HepG2 (cell line): ENCODE measurements around the gene JAK2. TPM values are rescaled to one million over a fixed set of nuclear protein-coding genes. Genes with fewer than 3 reads are reported as not detected.

ENCODE experiments used
- ATF3 ChIP-seq: sonication (generic); formaldehyde crosslinking; IDR thresholded peaks from 2 replicates; pipeline ENCODE4 v1.4.0; 2020; ENCODE audit warnings: missing genetic modification reagents
- KLF6 ChIP-seq: IDR thresholded peaks from 2 replicates; pipeline ENCODE4 v1.8.0; 2016; ENCODE audit warnings: missing biosample characterization, missing genetic modification reagents
- KMT2B ChIP-seq: IDR thresholded peaks from 2 replicates; pipeline ENCODE4 v1.6.1; 2016; ENCODE audit warnings: missing genetic modification reagents, missing compliant biosample characterization
- PBX2 ChIP-seq: IDR thresholded peaks from 2 replicates; pipeline ENCODE4 v1.6.1; 2016; ENCODE audit warnings: control low read depth
- PITX1 ChIP-seq: sonication (generic); formaldehyde crosslinking; IDR thresholded peaks from 2 replicates; pipeline ENCODE4 v1.5.1; 2020; ENCODE audit warnings: mild to moderate bottlenecking, missing genetic modification reagents
- POLR2AphosphoS2 ChIP-seq: IDR thresholded peaks from 2 replicates; pipeline ENCODE4 v1.6.1; 2011; ENCODE audit warnings: low read depth, low read length, improper control_type of control experiment
- RAD51 ChIP-seq: fragments of 450-650 bp; IDR thresholded peaks from 2 replicates; pipeline ENCODE4 v1.6.1; 2016; ENCODE audit warnings: borderline replicate concordance
- ZKSCAN5 ChIP-seq: sonication (generic); formaldehyde crosslinking; IDR thresholded peaks from 2 replicates; pipeline ENCODE4 v1.5.1; 2020; ENCODE audit warnings: mild to moderate bottlenecking, missing genetic modification reagents
- ZMYM4 ChIP-seq: sonication (generic); formaldehyde crosslinking; IDR thresholded peaks from 2 replicates; pipeline ENCODE4 v1.8.1; 2023; ENCODE audit warnings: mild to moderate bottlenecking, missing genetic modification reagents
- ZNF296 ChIP-seq: sonication (generic); formaldehyde crosslinking; conservative IDR thresholded peaks from 2 replicates; pipeline ENCODE4 v1.5.0; 2020; ENCODE audit warnings: mild to moderate bottlenecking, missing genetic modification reagents
- ZZZ3 ChIP-seq: sonication (generic); formaldehyde crosslinking; IDR thresholded peaks from 2 replicates; pipeline ENCODE4 v1.4.0; 2020; ENCODE audit warnings: missing genetic modification reagents, mild to moderate bottlenecking, borderline replicate concordance
- polyA plus RNA-seq, 8 experiments: library from polyadenylated mRNA; depleted of rRNA in 3 of 8; stranded (reverse) in 7 of 8; unstranded in 1 of 8; fragments of >200 nt; fragmentation: Illumina TruSeq in 4 of 8; extraction: Trizol in 4 of 8; gene quantifications; 2 replicates each; pipeline versions ENCODE4 v1.2.1 to v1.2.3, GENCODE V29; 2011 to 2016; ENCODE audit warnings: low read depth in 4 of 8, missing spikeins in 1 of 8, mixed read lengths in 1 of 8; ENCODE audit not compliant: insufficient read depth in 1 of 8
- total RNA-seq, 5 experiments: library from RNA; depleted of rRNA; stranded (reverse); fragments of >200 nt; fragmentation: Illumina TruSeq; extraction: Trizol; gene quantifications; 2 replicates each; pipeline ENCODE4 v1.2.3, GENCODE V29; 2016; ENCODE audit warnings: low read depth in 1 of 5
- TF ChIP-seq, protein P1 (sequence below): sonication (generic); formaldehyde crosslinking; IDR thresholded peaks from 2 replicates; pipeline ENCODE4 v1.4.0; 2020; ENCODE audit warnings: missing genetic modification reagents

The JAK2 gene
- total and polyA plus RNA-seq, 2 of the 13 experiments (the other 11 are each of a cell fraction or from before 2014, with no cell fraction given) = 1.1 to 4.1 TPM

DNA sequence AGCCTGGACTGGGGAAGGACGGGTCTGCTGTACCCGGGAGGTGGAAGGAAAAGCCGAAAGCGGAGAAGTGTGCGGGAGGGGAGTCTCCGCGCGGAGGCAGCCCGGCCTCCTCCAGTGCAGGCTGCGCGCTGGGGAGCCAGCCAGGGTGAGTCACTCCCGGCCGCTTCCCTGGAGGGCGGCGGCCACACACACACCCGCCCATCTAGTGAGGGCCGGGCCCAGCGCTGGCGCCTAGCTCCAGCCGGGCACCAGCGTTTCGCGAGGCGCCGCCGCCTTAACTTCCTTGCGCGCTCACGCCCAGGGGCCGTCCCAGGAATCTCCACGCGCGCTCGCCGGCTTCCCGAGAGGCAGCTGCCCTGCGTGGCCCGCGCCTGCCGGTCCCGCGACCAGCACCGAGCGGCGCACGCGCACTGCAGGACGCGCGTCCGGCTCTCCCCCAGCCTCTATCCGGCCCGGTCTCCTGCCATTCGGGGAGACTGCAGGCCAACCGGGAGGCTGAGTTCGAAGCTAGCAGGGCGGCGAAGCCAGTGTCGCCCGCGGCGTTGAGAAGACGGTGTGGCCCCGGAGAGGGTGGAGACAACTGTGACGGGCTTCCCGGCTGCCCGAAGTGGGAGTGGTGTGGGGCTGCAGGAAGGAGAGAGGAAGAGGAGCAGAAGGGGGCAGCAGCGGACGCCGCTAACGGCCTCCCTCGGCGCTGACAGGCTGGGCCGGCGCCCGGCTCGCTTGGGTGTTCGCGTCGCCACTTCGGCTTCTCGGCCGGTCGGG is at the start of gene JAK2 (continued):
- TF ChIP-seq, protein P1, sequence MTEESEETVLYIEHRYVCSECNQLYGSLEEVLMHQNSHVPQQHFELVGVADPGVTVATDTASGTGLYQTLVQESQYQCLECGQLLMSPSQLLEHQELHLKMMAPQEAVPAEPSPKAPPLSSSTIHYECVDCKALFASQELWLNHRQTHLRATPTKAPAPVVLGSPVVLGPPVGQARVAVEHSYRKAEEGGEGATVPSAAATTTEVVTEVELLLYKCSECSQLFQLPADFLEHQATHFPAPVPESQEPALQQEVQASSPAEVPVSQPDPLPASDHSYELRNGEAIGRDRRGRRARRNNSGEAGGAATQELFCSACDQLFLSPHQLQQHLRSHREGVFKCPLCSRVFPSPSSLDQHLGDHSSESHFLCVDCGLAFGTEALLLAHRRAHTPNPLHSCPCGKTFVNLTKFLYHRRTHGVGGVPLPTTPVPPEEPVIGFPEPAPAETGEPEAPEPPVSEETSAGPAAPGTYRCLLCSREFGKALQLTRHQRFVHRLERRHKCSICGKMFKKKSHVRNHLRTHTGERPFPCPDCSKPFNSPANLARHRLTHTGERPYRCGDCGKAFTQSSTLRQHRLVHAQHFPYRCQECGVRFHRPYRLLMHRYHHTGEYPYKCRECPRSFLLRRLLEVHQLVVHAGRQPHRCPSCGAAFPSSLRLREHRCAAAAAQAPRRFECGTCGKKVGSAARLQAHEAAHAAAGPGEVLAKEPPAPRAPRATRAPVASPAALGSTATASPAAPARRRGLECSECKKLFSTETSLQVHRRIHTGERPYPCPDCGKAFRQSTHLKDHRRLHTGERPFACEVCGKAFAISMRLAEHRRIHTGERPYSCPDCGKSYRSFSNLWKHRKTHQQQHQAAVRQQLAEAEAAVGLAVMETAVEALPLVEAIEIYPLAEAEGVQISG (CRISPR knock-in tag) = peak; percentile 81
- TF ChIP-seq KMT2B (peak; percentile 63; the same call in 1 of the 2 replicates), ZNF296 (no peak), ZMYM4 (CRISPR knock-in tag) (no peak; the same call in 1 of the 2 replicates), PITX1 (peak; percentile 24; the same call in 1 of the 2 replicates), ZKSCAN5 (CRISPR knock-in tag) (no peak), POLR2AphosphoS2 (no peak), RAD51 (no peak), KLF6 (CRISPR knock-in tag) (peak; percentile 63; the same call in 1 of the 2 replicates), PBX2 (CRISPR knock-in tag) (no peak), ZZZ3 (no peak; the same call in 1 of the 2 replicates), ATF3 (CRISPR knock-in tag) (peak; percentile 74; the same call in 1 of the 2 replicates)
